GM21576 (cell line): Measurements from ENCODE around the gene ZNF821.
"Not testable (repeated sequence)": the region's sequence is repeated elsewhere in the genome, so short reads cannot be mapped to it uniquely, and the experiment has no call there.

Source experiments
- ATAC-seq: cut with Tn5 transposase; IDR thresholded peaks from one replicate; pipeline ENCODE4 v1.9.1; 2021; ENCODE audit warnings: mild to moderate bottlenecking, moderate library complexity; ENCODE audit not compliant: unreplicated experiment

The ZNF821 gene

GRCh38 chr16:71863995-71864394, 20.0 kb downstream of the ZNF821 start:
- ATAC-seq, result no peak

GRCh38 chr16:71859762-71860521, 24.0 kb downstream of the ZNF821 start:
- ATAC-seq, result no peak

- no peak for ATAC-seq
Observed at GRCh38 chr16:71855937-71856662, 27.9 kb downstream of the ZNF821 start.

- no peak for ATAC-seq
Observed at GRCh38 chr16:71854369-71854948, 29.5 kb downstream of the ZNF821 start.

- ATAC-seq, result peak; percentile 73
Observed at GRCh38 chr16:71853413-71853812, 30.6 kb downstream of the ZNF821 start.

GRCh38 chr16:71852561-71852960, 31.4 kb downstream of the ZNF821 start:
- no peak for ATAC-seq

GRCh38 chr16:71852158-71852557, 31.8 kb downstream of the ZNF821 start:
- no peak for ATAC-seq

GRCh38 chr16:71851746-71852145, 32.2 kb downstream of the ZNF821 start:
- no peak for ATAC-seq

- ATAC-seq, result no peak
Observed at GRCh38 chr16:71848622-71849021, 35.4 kb downstream of the ZNF821 start.

GRCh38 chr16:71847096-71847495, 36.9 kb downstream of the ZNF821 start:
- ATAC-seq, result no peak

GRCh38 chr16:71846431-71846830, 37.6 kb downstream of the ZNF821 start:
- no peak for ATAC-seq

- ATAC-seq, result peak; percentile 67
Observed at GRCh38 chr16:71845639-71846430, 38.1 kb downstream of the ZNF821 start, which contains the start of gene ATXN1L. Gene ATXN1L, plus strand, starts transcription at chr16:71845976. Its CDS starts 3,765 bp downstream, at chr16:71849741.

- no peak for ATAC-seq
Observed at GRCh38 chr16:71843572-71843971, 40.4 kb downstream of the ZNF821 start.

GRCh38 chr16:71840052-71840451, 43.9 kb downstream of the ZNF821 start:
- no peak for ATAC-seq

- ATAC-seq, result no peak
Observed at GRCh38 chr16:71837150-71837549, 46.8 kb downstream of the ZNF821 start.

- no peak for ATAC-seq
Observed at GRCh38 chr16:71834291-71834690, 49.7 kb downstream of the ZNF821 start.

GRCh38 chr16:71832112-71832511, 51.9 kb downstream of the ZNF821 start:
- ATAC-seq, result not testable (repeated sequence)

- not testable (repeated sequence) for ATAC-seq
Observed at GRCh38 chr16:71831698-71832097, 52.3 kb downstream of the ZNF821 start.

GRCh38 chr16:71830359-71830758, 53.6 kb downstream of the ZNF821 start:
- ATAC-seq, result no peak

GRCh38 chr16:71826533-71827017, 57.4 kb downstream of the ZNF821 start:
- no peak for ATAC-seq

- ATAC-seq, result peak; percentile 14
Observed at GRCh38 chr16:71817155-71817500, 66.9 kb downstream of the ZNF821 start.
